Measurements from ENCODE around the gene TXLNB.
"Not testable (repeated sequence)": the region's sequence is repeated elsewhere in the genome, so short reads cannot be mapped to it uniquely, and the experiment has no call there.

Gene TXLNB

GRCh38 chr6:139265512-139266190 lies 26.1 kb downstream of the TXLNB start:
- DNase-seq, result no peak

- no peak for DNase-seq
Observed at GRCh38 chr6:139262519-139263300, 29.1 kb downstream of the TXLNB start.

GRCh38 chr6:139257821-139258398 lies 33.9 kb downstream of the TXLNB start:
- DNase-seq, result no peak

GRCh38 chr6:139257291-139257690 lies 34.5 kb downstream of the TXLNB start:
- DNase-seq, result no peak

- DNase-seq, result no peak
Observed at GRCh38 chr6:139256087-139256486, 35.7 kb downstream of the TXLNB start.

GRCh38 chr6:139254196-139254595 lies 37.6 kb downstream of the TXLNB start:
- DNase-seq, result no peak

GRCh38 chr6:139253656-139254055 lies 38.1 kb downstream of the TXLNB start:
- no peak for DNase-seq

GRCh38 chr6:139251691-139252390 lies 40.0 kb downstream of the TXLNB start:
- no peak for DNase-seq

GRCh38 chr6:139251045-139251690 lies 40.6 kb downstream of the TXLNB start:
- no peak for DNase-seq

GRCh38 chr6:139250296-139251044 lies 41.3 kb downstream of the TXLNB start:
- DNase-seq, result no peak

- DNase-seq, result no peak
Observed at GRCh38 chr6:139249395-139249794, 42.4 kb downstream of the TXLNB start.

GRCh38 chr6:139248911-139249310 lies 42.9 kb downstream of the TXLNB start:
- DNase-seq, result no peak

- DNase-seq, result no peak
Observed at GRCh38 chr6:139247618-139248017, 44.2 kb downstream of the TXLNB start.

GRCh38 chr6:139243536-139243935 lies 48.3 kb downstream of the TXLNB start:
- no peak for DNase-seq

GRCh38 chr6:139242457-139243240 lies 49.1 kb downstream of the TXLNB start:
- DNase-seq, result no peak

- DNase-seq, result no peak
Observed at GRCh38 chr6:139240161-139241010, 51.4 kb downstream of the TXLNB start.

- DNase-seq, result no peak
Observed at GRCh38 chr6:139239064-139239463, 52.7 kb downstream of the TXLNB start.

- no peak for DNase-seq
Observed at GRCh38 chr6:139236105-139236504, 55.7 kb downstream of the TXLNB start.

- no peak for DNase-seq
Observed at GRCh38 chr6:139235661-139236060, 56.1 kb downstream of the TXLNB start.

GRCh38 chr6:139234193-139234592 lies 57.6 kb downstream of the TXLNB start:
- DNase-seq, result not testable (repeated sequence)

Data from kidney glomerular epithelial cell (primary cell).